Right atrium auricular region (tissue), 2 donors: ENCODE data around the gene CKM. TPM values are rescaled to one million over a fixed set of nuclear protein-coding genes. Genes with fewer than 3 reads are reported as not detected.
A peak's percentile ranks its signal among the peaks of the same experiment; 100 is the strongest.
"Not testable (repeated sequence)": the region's sequence is repeated elsewhere in the genome, so short reads cannot be mapped to it uniquely, and the experiment has no call there.

Experiments
- DNase-seq: peaks from one replicate; pipeline ENCODE4 v3.0.0-alpha.2; 2019; ENCODE audit warnings: low spot score
- H3K27ac ChIP-seq, 2 donors: fragments of 200-600 bp; sonication (generic); 1 replicate in 1 of 2; 2 replicates in 1 of 2; pipeline ENCODE4 v1.5.1; 2016 to 2019
- H3K27me3 ChIP-seq, 2 donors: fragments of 200-600 bp; sonication (generic); one replicate each; pipeline versions ENCODE4 v1.5.1 to v1.6.0; 2017 to 2019
- H3K36me3 ChIP-seq: fragments of 200-600 bp; sonication (generic); one replicate; pipeline ENCODE4 v1.5.1; 2016
- H3K4me1 ChIP-seq, 2 donors: fragments of 200-600 bp; sonication (generic); one replicate each; pipeline versions ENCODE4 v1.5.1 to v1.6.0; 2017 to 2019
- H3K4me3 ChIP-seq, 2 donors: fragments of 200-600 bp; sonication (generic); 1 replicate in 1 of 2; 2 replicates in 1 of 2; pipeline ENCODE4 v1.5.1; 2017 to 2019; ENCODE audit warnings: mild to moderate bottlenecking in 1 of 2, moderate library complexity in 1 of 2
- H3K9me3 ChIP-seq, 2 donors: fragments of 200-600 bp; sonication (generic); one replicate each; pipeline ENCODE4 v1.5.1; 2019
- total RNA-seq, 2 donors: library from RNA; depleted of rRNA; stranded (reverse); fragments of >200 nt; gene quantifications; one replicate each; pipeline ENCODE4 v1.1.0, GENCODE V29; 2016
- TF ChIP-seq, protein P1 (sequence below), 2 donors: fragments of 200-600 bp; sonication (generic); IDR thresholded peaks; one replicate each; pipeline ENCODE4 v1.5.1; 2019; ENCODE audit warnings: antibody characterized with exemption in 2 of 2

Gene CKM
- total RNA-seq, 2 donors from 2014 or later, result 3,033 to 6,121 TPM

DNA sequence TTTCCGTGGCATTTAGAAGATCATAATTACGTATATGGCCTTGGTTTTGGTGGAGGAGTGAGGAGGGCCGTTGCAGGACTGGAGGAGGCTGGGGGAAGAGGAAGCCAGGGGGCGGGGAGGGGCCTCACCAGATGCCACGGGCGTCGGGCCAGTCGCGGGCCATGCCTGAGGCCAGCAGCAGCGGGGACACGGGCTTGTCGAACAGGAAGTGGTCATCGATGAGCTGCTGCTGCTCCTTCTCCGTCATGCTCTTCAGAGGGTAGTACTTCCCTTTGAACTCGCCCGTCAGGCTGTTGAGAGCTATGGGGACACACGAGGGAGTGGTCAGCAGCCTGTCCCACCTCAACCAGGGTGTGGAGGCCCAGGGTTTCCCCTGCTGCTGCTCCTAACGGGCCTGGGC, 11.1 kb downstream of the CKM start:
- H3K27ac ChIP-seq, result peak overlapping the region; percentile 17 to 76
- H3K4me1 ChIP-seq, result peaks cover 0 to 13% of the 10 kb centered on the region in 2 donors
- H3K36me3 ChIP-seq, result peaks cover 72% of the 10 kb centered on the region
- no peaks in the 10 kb centered on the region for H3K9me3 ChIP-seq
- TF ChIP-seq, protein P1, sequence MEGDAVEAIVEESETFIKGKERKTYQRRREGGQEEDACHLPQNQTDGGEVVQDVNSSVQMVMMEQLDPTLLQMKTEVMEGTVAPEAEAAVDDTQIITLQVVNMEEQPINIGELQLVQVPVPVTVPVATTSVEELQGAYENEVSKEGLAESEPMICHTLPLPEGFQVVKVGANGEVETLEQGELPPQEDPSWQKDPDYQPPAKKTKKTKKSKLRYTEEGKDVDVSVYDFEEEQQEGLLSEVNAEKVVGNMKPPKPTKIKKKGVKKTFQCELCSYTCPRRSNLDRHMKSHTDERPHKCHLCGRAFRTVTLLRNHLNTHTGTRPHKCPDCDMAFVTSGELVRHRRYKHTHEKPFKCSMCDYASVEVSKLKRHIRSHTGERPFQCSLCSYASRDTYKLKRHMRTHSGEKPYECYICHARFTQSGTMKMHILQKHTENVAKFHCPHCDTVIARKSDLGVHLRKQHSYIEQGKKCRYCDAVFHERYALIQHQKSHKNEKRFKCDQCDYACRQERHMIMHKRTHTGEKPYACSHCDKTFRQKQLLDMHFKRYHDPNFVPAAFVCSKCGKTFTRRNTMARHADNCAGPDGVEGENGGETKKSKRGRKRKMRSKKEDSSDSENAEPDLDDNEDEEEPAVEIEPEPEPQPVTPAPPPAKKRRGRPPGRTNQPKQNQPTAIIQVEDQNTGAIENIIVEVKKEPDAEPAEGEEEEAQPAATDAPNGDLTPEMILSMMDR (IDR thresholded peaks at IDR 0.05), result no peak
- H3K4me3 ChIP-seq, result no peak overlapping the region
- no peak for DNase-seq
- no peaks in the 10 kb centered on the region for H3K27me3 ChIP-seq

GRCh38 chr19:45309322-45309721, 13.4 kb downstream of the CKM start:
- not testable (repeated sequence) for H3K4me3 ChIP-seq, H3K27me3 ChIP-seq, H3K9me3 ChIP-seq, DNase-seq
- Histone ChIP-seq H3K4me1 (peaks cover 0 to 13% of the 10 kb centered on the region in 2 donors), H3K27ac (peak overlapping the region; percentile 72 to 76), H3K36me3 (peaks cover 59% of the 10 kb centered on the region)

GRCh38 chr19:45307361-45307760, 15.3 kb downstream of the CKM start:
- Histone ChIP-seq H3K4me3 (no peak overlapping the region), H3K9me3 (no peaks in the 10 kb centered on the region), H3K27ac (peak overlapping the region in 1 of 2 donors; percentile 45), H3K36me3 (peaks cover 46% of the 10 kb centered on the region), H3K4me1 (peaks cover 0 to 6% of the 10 kb centered on the region in 2 donors), H3K27me3 (no peaks in the 10 kb centered on the region)
- no peak for DNase-seq
- TF ChIP-seq, protein P1 (IDR thresholded peaks at IDR 0.05), result no peak

GRCh38 chr19:45306518-45307027, 16.1 kb downstream of the CKM start:
- peaks cover 0 to 4% of the 10 kb centered on the region in 2 donors for H3K4me1 ChIP-seq
- TF ChIP-seq, protein P1 (IDR thresholded peaks at IDR 0.05), result no peak

DNA sequence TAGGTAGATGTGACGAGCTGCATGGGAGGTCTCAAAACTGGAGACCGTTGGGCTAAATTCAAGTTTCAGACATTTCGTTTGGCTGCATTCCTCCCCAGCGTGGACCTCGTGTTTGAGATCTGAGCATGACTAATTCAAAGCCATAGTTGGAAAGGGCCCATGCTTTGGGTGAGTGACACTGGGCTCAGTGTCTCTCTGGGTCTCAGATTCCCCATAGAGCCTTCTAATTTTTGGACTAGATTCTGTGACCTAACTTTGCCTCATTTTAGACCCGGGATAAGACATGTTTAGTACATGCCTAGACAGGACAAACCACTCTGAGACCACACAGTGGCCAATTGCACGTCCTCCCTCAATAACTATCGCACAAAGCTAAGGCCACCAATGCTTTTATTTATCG, 16.6 kb downstream of the CKM start:
- Histone ChIP-seq H3K36me3 (peaks cover 35% of the 10 kb centered on the region), H3K4me3 (no peak overlapping the region), H3K4me1 (no peaks in the 10 kb centered on the region), H3K27me3 (no peaks in the 10 kb centered on the region), H3K9me3 (no peaks in the 10 kb centered on the region), H3K27ac (no peak overlapping the region)
- TF ChIP-seq, protein P1 (IDR thresholded peaks at IDR 0.05), result no peak
- no peak for DNase-seq

More at GRCh38 chr19:45306518-45307027, 16.1 kb downstream of the CKM start:
- Histone ChIP-seq H3K27me3 (no peaks in the 10 kb centered on the region), H3K36me3 (peaks cover 40% of the 10 kb centered on the region), H3K4me3 (no peak overlapping the region), H3K27ac (no peak overlapping the region), H3K9me3 (no peaks in the 10 kb centered on the region)
- DNase-seq, result no peak

DNA sequence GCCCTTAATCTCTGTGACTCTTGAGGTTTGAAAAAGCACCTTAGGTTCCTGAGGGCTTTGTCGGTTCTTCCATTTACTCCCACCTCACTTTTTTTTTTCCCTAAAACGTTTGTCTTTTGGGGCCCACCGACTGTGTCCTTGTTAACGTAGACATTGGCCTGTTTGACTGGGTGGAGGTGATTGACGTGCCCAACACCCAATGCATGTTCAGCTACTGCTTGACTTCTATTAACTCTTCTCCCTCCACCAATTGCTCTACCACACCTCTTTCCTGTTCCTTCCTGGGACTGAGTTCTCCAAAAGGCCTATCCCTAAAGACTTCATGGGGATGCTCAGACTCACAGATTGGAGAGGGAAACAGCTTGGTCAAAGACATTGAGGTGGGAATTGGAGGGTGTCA, 17.3 kb downstream of the CKM start:
- no peak for DNase-seq
- H3K27ac ChIP-seq, result no peak overlapping the region
- H3K36me3 ChIP-seq, result peaks cover 34% of the 10 kb centered on the region

More for the DNA sequence above, 17.3 kb downstream of the CKM start:
- Histone ChIP-seq H3K4me3 (no peak overlapping the region), H3K4me1 (no peaks in the 10 kb centered on the region), H3K9me3 (no peaks in the 10 kb centered on the region), H3K27me3 (no peaks in the 10 kb centered on the region)
- TF ChIP-seq, protein P1 (IDR thresholded peaks at IDR 0.05), result no peak
